GM23248 (cell line): ENCODE data around the gene CGNL1. TPM values are rescaled to one million over a fixed set of nuclear protein-coding genes. Genes with fewer than 3 reads are reported as not detected.

Experiments used
- DNase-seq: peaks from one replicate; pipeline ENCODE4 v3.0.0-alpha.2; 2015
- H2AFZ ChIP-seq: fragments of 200-600 bp; sonication (generic); 2 replicates; pipeline ENCODE4 v1.6.1; 2016; ENCODE audit warnings: antibody characterized with exemption
- H3F3A ChIP-seq: fragments of 200-600 bp; sonication (generic); 2 replicates; pipeline ENCODE4 v1.6.1; 2016; ENCODE audit warnings: mild to moderate bottlenecking, antibody characterized with exemption, mixed run types; ENCODE audit not compliant: insufficient read depth
- H3K27ac ChIP-seq: fragments of 200-600 bp; sonication (generic); 2 replicates; pipeline ENCODE4 v1.5.1; 2016; ENCODE audit warnings: mild to moderate bottlenecking
- H3K27me3 ChIP-seq: fragments of 200-600 bp; sonication (generic); replicated peaks from 2 replicates; pipeline ENCODE4 v1.6.1; 2016; ENCODE audit warnings: mild to moderate bottlenecking; ENCODE audit not compliant: insufficient read depth
- H3K36me3 ChIP-seq: fragments of 200-600 bp; sonication (generic); 2 replicates; pipeline ENCODE4 v1.6.1; 2016; ENCODE audit warnings: low read depth, mild to moderate bottlenecking
- H3K4me1 ChIP-seq: fragments of 200-600 bp; sonication (generic); 2 replicates; pipeline ENCODE4 v1.6.1; 2016; ENCODE audit warnings: mild to moderate bottlenecking; ENCODE audit not compliant: insufficient read depth
- H3K4me2 ChIP-seq: fragments of 200-600 bp; sonication (generic); one replicate; pipeline ENCODE4 v1.6.1; 2016; ENCODE audit warnings: mild to moderate bottlenecking; ENCODE audit not compliant: unreplicated experiment
- H3K4me3 ChIP-seq: fragments of 200-600 bp; sonication (generic); 2 replicates; pipeline ENCODE4 v1.5.1; 2016; ENCODE audit warnings: mild to moderate bottlenecking
- H3K79me2 ChIP-seq: fragments of 200-600 bp; sonication (generic); 2 replicates; pipeline ENCODE4 v1.6.1; 2016; ENCODE audit warnings: mild to moderate bottlenecking; ENCODE audit not compliant: insufficient read depth
- H3K9ac ChIP-seq: fragments of 200-600 bp; sonication (generic); 2 replicates; pipeline ENCODE4 v1.6.1; 2016; ENCODE audit warnings: mild to moderate bottlenecking
- H3K9me2 ChIP-seq: fragments of 200-600 bp; sonication (generic); 2 replicates; pipeline ENCODE4 v1.6.1; 2016; ENCODE audit warnings: mixed run types, mild to moderate bottlenecking, moderate library complexity; ENCODE audit not compliant: insufficient read depth
- H3K9me3 ChIP-seq: fragments of 200-600 bp; sonication (generic); one replicate; pipeline ENCODE4 v1.6.1; 2017; ENCODE audit warnings: low read depth
- H4K20me1 ChIP-seq: fragments of 200-600 bp; sonication (generic); 2 replicates; pipeline ENCODE4 v1.6.0; 2016; ENCODE audit not compliant: insufficient read depth
- EZH2 ChIP-seq: fragments of 200-600 bp; sonication (generic); IDR thresholded peaks from 2 replicates; pipeline ENCODE4 v1.6.1; 2018; ENCODE audit warnings: antibody characterized with exemption, mild to moderate bottlenecking; ENCODE audit not compliant: insufficient read depth, poor library complexity, severe bottlenecking
- EZH2phosphoT487 ChIP-seq: fragments of 200-600 bp; sonication (generic); IDR thresholded peaks from 2 replicates; pipeline ENCODE4 v1.6.1; 2018; ENCODE audit warnings: antibody characterized with exemption, moderate library complexity, mild to moderate bottlenecking, low read depth; ENCODE audit not compliant: insufficient read depth
- WGBS, 2 experiments: methylation state at CpG; one replicate each; pipeline ENCODE4 v1.1.6; 2015 to 2017; ENCODE audit warnings: low lambda C conversion rate in 2 of 2, low coverage in 1 of 2; ENCODE audit errors: missing lambda C conversion rate in 2 of 2; 5-methylcytosine and 5-hydroxymethylcytosine counted together
- in situ Hi-C: fragments of 300-500 bp; cut with MboI; formaldehyde crosslinking; loops from 2 replicates; pipeline ENCODE4 v1.15.0; 2020
- polyA plus RNA-seq: library from polyadenylated mRNA; unstranded; fragments of >200 nt; fragmentation: Nextera tagmentation; extraction: Ambion mirVana; gene quantifications from 2 replicates; pipeline ENCODE4 v1.2.1, GENCODE V29; 2016
- total RNA-seq: library from RNA; depleted of rRNA; stranded (reverse); fragments of >200 nt; shearing (Covaris generic); gene quantifications from 2 replicates; pipeline ENCODE4 v1.2.3, GENCODE V29; 2014

CGNL1 gene
- total and polyA plus RNA-seq, 2 experiments from 2014 or later = 0.11 TPM

- TF ChIP-seq EZH2 (no peak), EZH2phosphoT487 (no peak)
- no peaks in the 10 kb centered on the region for H3K27me3 ChIP-seq
- 0 out of 2 replicates have a peak, but pooled peaks cover 10% of the 10 kb centered on the region for H3K4me1 ChIP-seq
- peak; percentile 37 for DNase-seq
- H3K9me3 ChIP-seq = no peaks in the 10 kb centered on the region
- H3K27ac ChIP-seq = no peak overlapping the region
- H3K9me2 ChIP-seq = no peaks in the 10 kb centered on the region
- H3K4me3 ChIP-seq = no peak overlapping the region
- no peak overlapping the region for H2AFZ ChIP-seq
- no peak overlapping the region for H3K4me2 ChIP-seq
- H3F3A ChIP-seq = no peaks in the 10 kb centered on the region
- 86 to 87% methylated on average over 12 of the region's 12 CpGs for WGBS, 2 experiments
- H4K20me1 ChIP-seq = no peaks in the 10 kb centered on the region
- no peaks in the 10 kb centered on the region for H3K79me2 ChIP-seq
- no peak overlapping the region for H3K9ac ChIP-seq
- in situ Hi-C loops = no loop called here
- H3K36me3 ChIP-seq = no peaks in the 10 kb centered on the region
Observed at GRCh38 chr15:57334257-57334656, 42.0 kb upstream of the CGNL1 start.

- Histone ChIP-seq H4K20me1 (no peaks in the 10 kb centered on the region), H3K79me2 (no peaks in the 10 kb centered on the region), H3K4me1 (0 out of 2 replicates have a peak, but pooled peaks cover 10% of the 10 kb centered on the region), H3K9ac (no peak overlapping the region), H3K27me3 (no peaks in the 10 kb centered on the region), H3K9me3 (no peaks in the 10 kb centered on the region), H2AFZ (no peak overlapping the region), H3K36me3 (no peaks in the 10 kb centered on the region), H3K9me2 (no peaks in the 10 kb centered on the region), H3K4me3 (no peak overlapping the region), H3K4me2 (no peak overlapping the region), H3F3A (no peaks in the 10 kb centered on the region), H3K27ac (no peak overlapping the region)
- in situ Hi-C loops = no loop called here
- DNase-seq = no peak
- 78 to 80% methylated on average over 6 of the region's 6 CpGs for WGBS, 2 experiments
- TF ChIP-seq EZH2phosphoT487 (no peak), EZH2 (no peak)
Observed at GRCh38 chr15:57335293-57335715, 41.0 kb upstream of the CGNL1 start.

GRCh38 chr15:57335719-57336118 is 40.6 kb upstream of the CGNL1 start:
- TF ChIP-seq EZH2phosphoT487 = no peak
- TF ChIP-seq EZH2 = no peak
- no peak overlapping the region for H3K4me2 ChIP-seq
- in situ Hi-C loops = no loop called here
- H3K4me3 ChIP-seq = no peak overlapping the region
- H2AFZ ChIP-seq = no peak overlapping the region
- no peaks in the 10 kb centered on the region for H4K20me1 ChIP-seq
- 60 to 62% methylated on average over 7 of the region's 7 CpGs for WGBS, 2 experiments
- H3K4me1 ChIP-seq = 0 out of 2 replicates have a peak, but pooled peaks cover 10% of the 10 kb centered on the region
- H3K27me3 ChIP-seq = no peaks in the 10 kb centered on the region
- H3F3A ChIP-seq = no peaks in the 10 kb centered on the region
- DNase-seq = no peak
- H3K9ac ChIP-seq = no peak overlapping the region
- no peaks in the 10 kb centered on the region for H3K36me3 ChIP-seq
- H3K9me3 ChIP-seq = no peaks in the 10 kb centered on the region
- H3K79me2 ChIP-seq = no peaks in the 10 kb centered on the region
- no peaks in the 10 kb centered on the region for H3K9me2 ChIP-seq
- H3K27ac ChIP-seq = no peak overlapping the region

- TF ChIP-seq EZH2 = no peak
- TF ChIP-seq EZH2phosphoT487 = no peak
- H4K20me1 ChIP-seq = no peaks in the 10 kb centered on the region
- DNase-seq = peak; percentile 85
- H3F3A ChIP-seq = no peaks in the 10 kb centered on the region
- H3K27ac ChIP-seq = no peak overlapping the region
- no peaks in the 10 kb centered on the region for H3K79me2 ChIP-seq
- H3K9me3 ChIP-seq = no peaks in the 10 kb centered on the region
- H3K36me3 ChIP-seq = no peaks in the 10 kb centered on the region
- in situ Hi-C loops = no loop called here
- H3K4me3 ChIP-seq = no peak overlapping the region
- H2AFZ ChIP-seq = peak overlapping the region; percentile 44; the same call in 1 of the 2 replicates
- H3K4me1 ChIP-seq = 0 out of 2 replicates have a peak, but pooled peaks cover 10% of the 10 kb centered on the region
- 19 to 30% methylated on average over 10 to 15 of the region's 15 CpGs for WGBS, 2 experiments
- H3K9me2 ChIP-seq = no peaks in the 10 kb centered on the region
- no peaks in the 10 kb centered on the region for H3K27me3 ChIP-seq
- H3K9ac ChIP-seq = no peak overlapping the region
- H3K4me2 ChIP-seq = no peak overlapping the region
Observed at GRCh38 chr15:57337868-57338411, 38.4 kb upstream of the CGNL1 start.
